Uterus (tissue), 2 donors: Measurements from ENCODE around the gene DYNC2H1.

ENCODE experiments used
- CTCF ChIP-seq, 4 experiments: fragments of 200-600 bp in 2 of 4; fragments of 450-650 bp in 2 of 4; sonication (generic) in 2 of 4; IDR thresholded peaks; one replicate each; pipeline ENCODE4 v1.5.1; 2016 to 2019; ENCODE audit warnings: antibody characterized with exemption in 4 of 4, mild to moderate bottlenecking in 2 of 4, moderate library complexity in 1 of 4
- POLR2A ChIP-seq, 2 donors: fragments of 450-650 bp; IDR thresholded peaks; one replicate each; pipeline ENCODE4 v1.6.1; 2016; ENCODE audit warnings: antibody characterized with exemption in 2 of 2, mild to moderate bottlenecking in 1 of 2, moderate library complexity in 1 of 2

GRCh38 chr11:103515283-103515682 is 406.1 kb downstream of the DYNC2H1 start:
- TF ChIP-seq CTCF (IDR thresholded peaks at IDR 0.05) = no peak
- no peak for TF ChIP-seq POLR2A (IDR thresholded peaks at IDR 0.05)
